Spleen (tissue), 13 donors: ENCODE results near the gene YDJC. TPM values are rescaled to one million over a fixed set of nuclear protein-coding genes. Genes with fewer than 3 reads are reported as not detected.
"Not testable (repeated sequence)": the region's sequence is repeated elsewhere in the genome, so short reads cannot be mapped to it uniquely, and the experiment has no call there.

ENCODE experiments used
- DNase-seq: peaks from one replicate; pipeline ENCODE4 v3.0.0-alpha.2; 2020
- H3K27ac ChIP-seq, 8 donors: fragments of 200-600 bp; sonication (generic) in 7 of 8; 1 replicate in 4 of 8; 2 replicates in 4 of 8; pipeline versions ENCODE4 v1.5.0 to v1.8.0; 2016 to 2021; ENCODE audit warnings: inconsistent platforms in 4 of 8, mild to moderate bottlenecking in 4 of 8, moderate library complexity in 1 of 8
- H3K27me3 ChIP-seq, 7 donors: fragments of 200-600 bp; sonication (generic) in 6 of 7; replicated peaks in 1 of 7; 1 replicate in 4 of 7; 2 replicates in 3 of 7; pipeline versions ENCODE4 v1.5.0 to v1.8.0; 2016 to 2021; ENCODE audit warnings: inconsistent platforms in 3 of 7, mild to moderate bottlenecking in 1 of 7
- H3K36me3 ChIP-seq, 6 donors: fragments of 200-600 bp; sonication (generic) in 5 of 6; 1 replicate in 4 of 6; 2 replicates in 2 of 6; pipeline versions ENCODE4 v1.5.0 to v1.8.0; 2016 to 2021; ENCODE audit warnings: inconsistent platforms in 2 of 6
- H3K4me1 ChIP-seq, 6 donors: fragments of 200-600 bp; sonication (generic) in 5 of 6; 1 replicate in 3 of 6; 2 replicates in 3 of 6; pipeline versions ENCODE4 v1.5.0 to v1.8.0; 2016 to 2021; ENCODE audit warnings: inconsistent platforms in 3 of 6
- H3K4me3 ChIP-seq, 8 donors: fragments of 200-600 bp; sonication (generic) in 7 of 8; 1 replicate in 4 of 8; 2 replicates in 4 of 8; pipeline versions ENCODE4 v1.5.0 to v1.8.0; 2016 to 2021; ENCODE audit warnings: inconsistent platforms in 4 of 8, mild to moderate bottlenecking in 4 of 8, moderate library complexity in 2 of 8
- H3K9me3 ChIP-seq, 8 donors: fragments of 200-600 bp; sonication (generic) in 7 of 8; 1 replicate in 4 of 8; 2 replicates in 4 of 8; pipeline versions ENCODE4 v1.5.0 to v1.8.0; 2016 to 2021; ENCODE audit warnings: inconsistent platforms in 4 of 8
- POLR2A ChIP-seq, 3 donors: fragments of 450-650 bp; IDR thresholded peaks; one replicate each; pipeline ENCODE4 v1.5.1; 2017; ENCODE audit warnings: antibody characterized with exemption in 3 of 3, mild to moderate bottlenecking in 1 of 3
- POLR2AphosphoS5 ChIP-seq, 3 donors: sonication (generic); formaldehyde crosslinking; IDR thresholded peaks; one replicate each; pipeline ENCODE4 v1.5.1; 2017; ENCODE audit warnings: antibody characterized with exemption in 3 of 3
- WGBS, 5 donors: extraction: QIAGEN DNeasy Blood & Tissue Kit in 3 of 5; methylation state at CpG; one replicate each; pipeline versions ENCODE4 v1.1.5 to v1.1.7; 2013 to 2018; 5-methylcytosine and 5-hydroxymethylcytosine counted together
- intact Hi-C: fragments of 100-400 bp; cut with DNase I; formaldehyde crosslinking; loops from one replicate; pipeline ENCODE4 v1.15.0; 2023; ENCODE audit warnings: low total_unique reads
- long read RNA-seq, 2 donors: transcript quantifications; one replicate each; lab custom pipeline, GENCODE V29; 2026
- polyA plus RNA-seq, 3 donors: library from polyadenylated mRNA; stranded (reverse); fragments of 200-250 nt; gene quantifications; one replicate each; pipeline ENCODE4 v1.2.1, GENCODE V29; 2013
- total RNA-seq, 7 donors: library from RNA; depleted of rRNA in 3 of 7; stranded (reverse); fragments of >200 nt in 3 of 7; fragmentation: NEBNext Ultra II Directional in 4 of 7; extraction: Animal tissue kit (Norgen Biotek cat#: 25700) in 4 of 7; gene quantifications; one replicate each; pipeline versions ENCODE4 v1.1.0 to v1.2.1, GENCODE V29; 2016 to 2021
- TF ChIP-seq, protein P1 (sequence below), 11 experiments: fragments of 200-600 bp in 7 of 11; fragments of 450-650 bp in 4 of 11; sonication (generic) in 4 of 11; IDR thresholded peaks in 8 of 11; conservative IDR thresholded peaks in 3 of 11; 1 replicate in 7 of 11; 2 replicates in 4 of 11; pipeline versions ENCODE4 v1.4.0 to v1.8.0; 2016 to 2021; ENCODE audit warnings: antibody characterized with exemption in 11 of 11, inconsistent platforms in 4 of 11, mild to moderate bottlenecking in 1 of 11
- donor health status: healthy with polysubstance abuse.
- donor health status: DM: no; HTN: no; CAD: no; lungs with moderate emphysema.
- donor health status: DM: no; HTN: no; CAD: no.
- donor health status: Bipolar disorder and iron deficiency.
- donor health status: healthy.
- donor health status: DM: no; HTN: no; CAD: no.
- donor health status: DM: yes; HTN: yes; CAD: no.

YDJC gene, protein sequence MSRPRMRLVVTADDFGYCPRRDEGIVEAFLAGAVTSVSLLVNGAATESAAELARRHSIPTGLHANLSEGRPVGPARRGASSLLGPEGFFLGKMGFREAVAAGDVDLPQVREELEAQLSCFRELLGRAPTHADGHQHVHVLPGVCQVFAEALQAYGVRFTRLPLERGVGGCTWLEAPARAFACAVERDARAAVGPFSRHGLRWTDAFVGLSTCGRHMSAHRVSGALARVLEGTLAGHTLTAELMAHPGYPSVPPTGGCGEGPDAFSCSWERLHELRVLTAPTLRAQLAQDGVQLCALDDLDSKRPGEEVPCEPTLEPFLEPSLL
- 10 to 100 TPM; 19.0 to 35.0 (median 23.8) TPM for total RNA-seq
- 10 to 100 TPM; 41.0 to 54.3 (median 44.6) TPM for polyA plus RNA-seq
- long read RNA-seq, donor 1, partial matches to known transcripts: 0 of 9 reads
- long read RNA-seq, donor 1, other reads (novel, unspliced or antisense): 0 of 9 reads
- long read RNA-seq, donor 2, partial matches to known transcripts: 0 of 8 reads
- long read RNA-seq, donor 2, other reads (novel, unspliced or antisense): 0 of 8 reads

DNA sequence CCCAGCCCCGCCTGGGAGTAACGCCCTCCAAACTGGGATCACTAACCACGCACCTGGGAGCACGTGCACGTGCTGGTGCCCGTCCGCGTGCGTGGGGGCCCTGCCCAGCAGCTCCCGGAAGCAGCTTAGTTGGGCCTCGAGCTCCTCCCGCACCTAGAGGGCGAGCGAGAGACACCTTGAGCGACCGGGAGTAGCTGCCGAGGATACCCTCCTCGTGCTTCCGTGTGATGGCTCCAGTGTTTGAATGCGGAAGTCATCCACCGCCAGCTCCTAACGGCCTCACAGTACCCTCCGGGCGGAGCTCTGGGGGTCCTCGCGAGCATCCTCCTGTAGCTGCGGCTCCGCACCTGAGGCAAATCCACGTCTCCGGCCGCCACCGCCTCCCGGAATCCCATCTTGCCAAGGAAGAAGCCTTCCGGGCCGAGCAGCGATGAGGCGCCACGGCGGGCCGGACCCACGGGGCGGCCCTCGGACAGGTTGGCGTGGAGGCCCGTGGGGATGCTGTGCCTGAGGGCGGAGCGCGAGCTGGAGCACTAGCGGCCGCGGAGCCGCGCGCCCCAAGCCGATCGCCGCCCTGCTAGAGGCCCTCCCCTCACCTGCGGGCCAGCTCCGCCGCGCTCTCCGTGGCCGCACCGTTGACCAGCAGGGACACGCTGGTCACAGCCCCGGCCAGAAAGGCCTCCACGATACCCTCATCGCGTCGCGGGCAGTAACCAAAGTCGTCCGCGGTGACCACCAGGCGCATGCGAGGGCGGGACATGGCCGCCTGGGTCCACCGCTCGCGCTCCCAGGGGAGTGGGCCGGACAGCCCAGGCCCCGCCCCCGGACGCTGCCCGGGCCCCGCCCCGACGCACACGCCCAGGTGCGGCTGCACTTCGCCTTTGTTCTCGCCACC lies at the start of gene YDJC:
Gene YDJC (minus strand): TSS at position 768 of the 895 bp plus-strand sequence. CDS start 8 bp downstream, at position 760.
- H3K9me3 ChIP-seq: peaks cover 0 to 5% (median 0%) of the 10 kb centered on the region in 8 donors
- peaks cover 15 to 67% (median 49%) of the 10 kb centered on the region in 6 donors for H3K4me1 ChIP-seq
- no peaks in the 10 kb centered on the region for H3K27me3 ChIP-seq
- peak within 1 kb of the TSS; percentile 74 to 100 (median 99) for H3K4me3 ChIP-seq
- peak within 1 kb of the TSS; percentile 72 to 97 (median 91) for H3K27ac ChIP-seq
- H3K36me3 ChIP-seq: peaks cover 0 to 42% (median 12%) of the 10 kb centered on the region in 6 donors
- intact Hi-C loops: no loop called here
- WGBS, 5 donors: 0 to 1% (median 1%) methylated on average over 20 to 93 of the region's 93 CpGs
- DNase-seq: peak; percentile 99
- peak; percentile 87 to 90 (median 90) for TF ChIP-seq POLR2AphosphoS5 (IDR thresholded peaks at IDR 0.05)
- TF ChIP-seq POLR2A (IDR thresholded peaks at IDR 0.05): peak in 1 of 3 donors; percentile 55
- TF ChIP-seq, protein P1, sequence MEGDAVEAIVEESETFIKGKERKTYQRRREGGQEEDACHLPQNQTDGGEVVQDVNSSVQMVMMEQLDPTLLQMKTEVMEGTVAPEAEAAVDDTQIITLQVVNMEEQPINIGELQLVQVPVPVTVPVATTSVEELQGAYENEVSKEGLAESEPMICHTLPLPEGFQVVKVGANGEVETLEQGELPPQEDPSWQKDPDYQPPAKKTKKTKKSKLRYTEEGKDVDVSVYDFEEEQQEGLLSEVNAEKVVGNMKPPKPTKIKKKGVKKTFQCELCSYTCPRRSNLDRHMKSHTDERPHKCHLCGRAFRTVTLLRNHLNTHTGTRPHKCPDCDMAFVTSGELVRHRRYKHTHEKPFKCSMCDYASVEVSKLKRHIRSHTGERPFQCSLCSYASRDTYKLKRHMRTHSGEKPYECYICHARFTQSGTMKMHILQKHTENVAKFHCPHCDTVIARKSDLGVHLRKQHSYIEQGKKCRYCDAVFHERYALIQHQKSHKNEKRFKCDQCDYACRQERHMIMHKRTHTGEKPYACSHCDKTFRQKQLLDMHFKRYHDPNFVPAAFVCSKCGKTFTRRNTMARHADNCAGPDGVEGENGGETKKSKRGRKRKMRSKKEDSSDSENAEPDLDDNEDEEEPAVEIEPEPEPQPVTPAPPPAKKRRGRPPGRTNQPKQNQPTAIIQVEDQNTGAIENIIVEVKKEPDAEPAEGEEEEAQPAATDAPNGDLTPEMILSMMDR (IDR thresholded peaks at IDR 0.05 in 8 of 11, conservative IDR thresholded peaks at IDR 0.05 in 3 of 11): peak; percentile 48 to 98 (median 66)

DNA sequence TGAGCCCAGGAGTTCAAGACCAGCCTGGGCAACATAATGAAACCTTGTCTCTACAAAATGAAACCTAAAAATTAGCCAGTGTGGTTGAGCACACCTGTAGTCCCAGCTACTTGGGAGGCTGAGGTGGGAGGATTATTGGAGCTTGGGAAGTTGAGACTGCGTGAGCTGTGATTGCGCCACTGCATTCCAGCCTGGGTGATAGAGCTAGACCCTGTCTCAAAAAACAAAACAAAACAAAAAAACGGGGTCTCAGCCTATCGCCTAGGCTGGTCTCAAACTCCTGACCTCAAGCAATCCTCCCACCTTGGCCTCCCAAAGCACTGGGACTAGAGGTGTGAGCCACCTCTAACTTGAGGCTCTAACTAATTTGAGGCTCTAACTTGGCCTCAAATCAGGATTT lies 49.6 kb upstream of the YDJC start:
- H3K4me1 ChIP-seq: no peaks in the 10 kb centered on the region
- TF ChIP-seq, protein P1 (IDR thresholded peaks at IDR 0.05 in 8 of 11, conservative IDR thresholded peaks at IDR 0.05 in 3 of 11): no peak
- TF ChIP-seq POLR2A (IDR thresholded peaks at IDR 0.05) (no peak), POLR2AphosphoS5 (IDR thresholded peaks at IDR 0.05) (no peak)
- no peak for DNase-seq
- H3K9me3 ChIP-seq: no peaks in the 10 kb centered on the region
- no peak overlapping the region for H3K27ac ChIP-seq
- H3K4me3 ChIP-seq: no peak overlapping the region
- WGBS, 5 donors: 84 to 100% (median 97%) methylated on average over 4 of the region's 4 CpGs
- H3K27me3 ChIP-seq: no peaks in the 10 kb centered on the region
- peaks cover 0 to 93% (median 50%) of the 10 kb centered on the region in 6 donors for H3K36me3 ChIP-seq
- intact Hi-C loops: no loop called here

DNA sequence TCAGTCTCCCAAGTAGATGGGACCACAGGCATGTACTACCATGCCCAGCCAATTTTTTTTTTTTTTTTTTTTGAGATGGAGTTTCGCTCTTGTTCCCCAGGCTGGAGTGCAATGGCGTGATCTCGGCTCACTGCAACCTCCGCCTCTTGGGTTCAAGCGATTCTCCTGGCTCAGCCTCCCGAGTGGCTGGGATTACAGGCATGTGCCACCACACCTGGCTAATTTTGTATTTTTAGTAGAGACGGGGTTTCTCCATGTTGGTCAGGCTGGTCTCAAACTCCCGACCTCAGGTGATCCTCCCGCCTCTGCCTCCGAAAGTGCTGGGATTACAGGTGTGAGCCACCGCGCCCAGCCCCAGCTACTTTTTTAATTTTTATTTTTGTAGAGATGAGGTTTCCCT lies 49.0 kb upstream of the YDJC start:
- H3K27me3 ChIP-seq, H3K4me1 ChIP-seq, H3K4me3 ChIP-seq, H3K9me3 ChIP-seq, DNase-seq, H3K27ac ChIP-seq, intact Hi-C loops: not testable (repeated sequence)
- 97 to 99% (median 98%) methylated on average over 12 of the region's 12 CpGs for WGBS, 5 donors
- peaks cover 0 to 93% (median 51%) of the 10 kb centered on the region in 6 donors for H3K36me3 ChIP-seq

DNA sequence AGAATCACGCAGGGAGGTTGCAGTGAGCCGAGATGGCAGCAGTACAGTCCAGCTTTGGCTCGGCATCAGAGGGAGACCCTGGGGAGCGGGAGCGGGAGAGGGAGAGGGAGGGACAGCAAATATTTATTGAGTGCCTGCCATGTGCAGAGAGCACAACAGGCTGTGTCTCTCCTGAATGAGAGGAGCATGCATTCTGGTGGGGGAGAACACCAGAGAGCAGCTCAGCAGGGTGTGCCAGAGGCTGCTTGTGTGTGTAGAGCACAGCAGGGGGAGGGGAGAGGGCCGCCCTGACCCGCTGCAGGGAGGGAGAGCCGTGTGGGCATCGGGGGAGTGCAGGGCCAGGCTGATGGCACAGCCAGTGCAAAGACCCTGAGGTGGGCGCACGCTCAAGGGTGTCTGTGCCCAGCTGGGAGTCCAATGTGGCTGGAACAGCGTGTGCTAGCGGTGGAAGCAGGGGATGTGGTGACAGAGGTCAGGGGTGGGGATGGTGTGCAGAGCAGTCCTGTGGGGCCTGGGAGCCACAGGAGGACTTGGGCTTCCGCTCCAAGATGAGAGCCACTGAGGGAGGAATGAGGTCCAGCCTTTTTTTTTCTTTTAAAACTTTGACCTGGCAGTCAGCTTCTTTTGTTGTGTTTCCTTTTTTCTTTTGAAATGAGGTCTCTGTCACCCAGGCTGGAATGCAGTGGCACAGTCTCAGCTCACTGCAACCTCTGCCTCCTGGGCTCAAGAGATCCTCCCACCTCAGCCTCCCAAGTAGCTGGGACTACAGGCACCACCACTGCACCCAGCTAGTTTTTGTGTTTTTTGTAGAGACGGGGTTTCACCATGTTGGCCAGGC lies 48.0 kb upstream of the YDJC start:
- intact Hi-C loops: no loop called here
- H3K27me3 ChIP-seq: no peaks in the 10 kb centered on the region
- 90 to 96% (median 92%) methylated on average over 15 of the region's 15 CpGs for WGBS, 5 donors
- H3K4me3 ChIP-seq: no peak overlapping the region
- H3K9me3 ChIP-seq: no peaks in the 10 kb centered on the region
- no peaks in the 10 kb centered on the region for H3K4me1 ChIP-seq
- H3K27ac ChIP-seq: no peak overlapping the region
- peaks cover 0 to 93% (median 52%) of the 10 kb centered on the region in 6 donors for H3K36me3 ChIP-seq
- TF ChIP-seq POLR2AphosphoS5 (IDR thresholded peaks at IDR 0.05): peak in 2 of 3 donors; percentile 9 to 38
- TF ChIP-seq POLR2A (IDR thresholded peaks at IDR 0.05): no peak
- no peak for DNase-seq
